Gastroesophageal sphincter (tissue), 3 donors: ENCODE data around the gene GRIK2.

Experiments
- CTCF ChIP-seq, 4 experiments: fragments of 200-600 bp in 2 of 4; fragments of 450-650 bp in 2 of 4; sonication (generic) in 1 of 4; IDR thresholded peaks; one replicate each; pipeline ENCODE4 v1.5.1; 2017 to 2019; ENCODE audit warnings: antibody characterized with exemption in 4 of 4, mild to moderate bottlenecking in 2 of 4, moderate library complexity in 2 of 4
- EP300 ChIP-seq: sonication (generic); formaldehyde crosslinking; IDR thresholded peaks from one replicate; pipeline ENCODE4 v1.6.1; 2017; ENCODE audit warnings: antibody characterized with exemption, mild to moderate bottlenecking
- POLR2A ChIP-seq, 2 donors: fragments of 450-650 bp; IDR thresholded peaks; one replicate each; pipeline ENCODE4 v1.6.1; 2017; ENCODE audit warnings: antibody characterized with exemption in 2 of 2, mild to moderate bottlenecking in 2 of 2, moderate library complexity in 1 of 2

DNA sequence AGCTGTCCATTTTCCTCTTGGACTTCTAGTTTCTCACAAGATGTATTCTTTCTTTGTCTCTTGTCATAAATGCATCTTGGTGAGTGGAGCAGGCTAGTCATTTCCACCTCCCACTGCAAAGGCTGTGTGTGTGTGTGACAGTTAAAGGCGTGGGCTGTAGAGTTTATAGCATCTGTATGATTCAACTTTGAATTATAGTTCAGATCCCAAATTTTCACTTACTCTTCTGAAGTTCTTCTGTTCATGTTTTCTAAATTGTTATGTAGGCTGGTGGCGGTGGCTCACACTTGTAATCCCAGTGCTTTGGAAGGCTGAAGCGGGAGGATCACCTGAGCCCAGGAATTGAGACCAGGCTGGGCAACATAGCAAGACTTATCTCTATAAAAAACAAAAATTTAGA lies 44.7 kb upstream of the GRIK2 start:
- TF ChIP-seq POLR2A (IDR thresholded peaks at IDR 0.05) = no peak
- no peak for TF ChIP-seq CTCF (IDR thresholded peaks at IDR 0.05)
- TF ChIP-seq EP300 = no peak
